Psoas muscle (tissue), 8 donors: ENCODE results near the gene NAV2. TPM values are rescaled to one million over a fixed set of nuclear protein-coding genes. Genes with fewer than 3 reads are reported as not detected.

Experiments used
- ATAC-seq, 4 donors: fragments of 200-7000 bp; cut with Tn5 transposase; one replicate each; pipeline ENCODE4 v1.9.1; 2020; ENCODE audit warnings: moderate library complexity in 3 of 4, mild to moderate bottlenecking in 2 of 4
- DNase-seq, 2 donors: peaks; one replicate each; pipeline ENCODE4 v3.0.0-alpha.2; 2020
- H3K27ac ChIP-seq: fragments of 200-600 bp; one replicate; pipeline ENCODE4 v1.8.0; 2022
- H3K27me3 ChIP-seq, 3 donors: fragments of 200-600 bp in 1 of 3; one replicate each; pipeline versions ENCODE4 v1.6.1 to v1.8.0; 2013 to 2022; ENCODE audit warnings: low read length in 2 of 3, mild to moderate bottlenecking in 2 of 3, moderate library complexity in 1 of 3; ENCODE audit not compliant: insufficient read depth in 3 of 3
- H3K36me3 ChIP-seq, 2 donors: fragments of 200-600 bp in 1 of 2; one replicate each; pipeline versions ENCODE4 v1.6.1 to v1.8.0; 2013 to 2022; ENCODE audit warnings: low read depth in 1 of 2, mild to moderate bottlenecking in 1 of 2, moderate library complexity in 1 of 2; ENCODE audit not compliant: insufficient read depth in 1 of 2
- H3K4me1 ChIP-seq: fragments of 200-600 bp; one replicate; pipeline ENCODE4 v1.8.0; 2022
- H3K4me3 ChIP-seq: fragments of 200-600 bp; one replicate; pipeline ENCODE4 v1.8.0; 2022; ENCODE audit warnings: mild to moderate bottlenecking
- H3K9me3 ChIP-seq: fragments of 200-600 bp; one replicate; pipeline ENCODE4 v1.8.0; 2022
- CTCF ChIP-seq: fragments of 200-600 bp; IDR thresholded peaks from one replicate; pipeline ENCODE4 v1.8.0; 2022; ENCODE audit warnings: antibody characterized with exemption
- WGBS, 3 donors: extraction: QIAGEN DNeasy Blood & Tissue Kit; methylation state at CpG; one replicate each; pipeline versions ENCODE4 v1.1.6 to v1.1.7; 2013; 5-methylcytosine and 5-hydroxymethylcytosine counted together
- intact Hi-C, 2 donors: fragments of 100-400 bp; cut with DNase I; formaldehyde crosslinking; loops; one replicate each; pipeline versions ENCODE4 v1.11.0 to v1.14.2; 2022
- polyA plus RNA-seq, 3 donors: library from polyadenylated mRNA; stranded (reverse); fragments of 200-250 nt; gene quantifications; one replicate each; pipeline ENCODE4 v1.2.3, GENCODE V29; 2013
- total RNA-seq, 4 donors: library from RNA; stranded (reverse); fragmentation: NEBNext Ultra II Directional in 2 of 4; extraction: Animal tissue kit (Norgen Biotek cat#: 25700) in 2 of 4; gene quantifications; one replicate each; pipeline versions ENCODE4 v1.2.1 to v1.2.4, GENCODE V29; 2021 to 2023
- donor health status: healthy with polysubstance abuse.
- donor health status: DM: no; HTN: no; CAD: no; lungs with moderate emphysema.
- donor health status: Bipolar disorder and iron deficiency.
- donor health status: healthy.
- donor health status: DM: yes; HTN: yes; CAD: no.
- donor health status: DM: no; HTN: no; CAD: no.
- donor health status: DM: no; HTN: no; CAD: no.
- donor health status: DM: yes; HTN: yes; CAD: no.

The NAV2 gene
- total and polyA plus RNA-seq, 7 donors, result 0.68 to 21.8 (median 2.9) TPM

- H3K36me3 ChIP-seq, result no peaks in the 10 kb centered on the region
- no peak for DNase-seq
- intact Hi-C loops, result no loop called here
- 3 to 5% (median 4%) methylated on average over 24 of the region's 24 CpGs for WGBS, 3 donors
- no peak for TF ChIP-seq CTCF
- no peak for ATAC-seq
- no peak overlapping the region for H3K27ac ChIP-seq
- H3K27me3 ChIP-seq, result peaks cover 0 to 99% (median 52%) of the 10 kb centered on the region in 3 donors
- no peak overlapping the region for H3K4me3 ChIP-seq
- H3K4me1 ChIP-seq, result no peaks in the 10 kb centered on the region
- H3K9me3 ChIP-seq, result no peaks in the 10 kb centered on the region
Observed at GRCh38 chr11:20161923-20162744, 449.5 kb downstream of the NAV2 start.

GRCh38 chr11:20162824-20163782, 450.5 kb downstream of the NAV2 start:
- Histone ChIP-seq H3K4me1 (no peaks in the 10 kb centered on the region), H3K9me3 (no peaks in the 10 kb centered on the region), H3K36me3 (no peaks in the 10 kb centered on the region), H3K27me3 (peaks cover 0 to 99% (median 50%) of the 10 kb centered on the region in 3 donors), H3K4me3 (peak overlapping the region; percentile 67), H3K27ac (no peak overlapping the region)
- TF ChIP-seq CTCF, result no peak
- intact Hi-C loops, result no loop called here
- no peak for DNase-seq
- ATAC-seq, result peak; percentile 32 to 83 (median 66)
- 0 to 2% (median 1%) methylated on average over 61 of the region's 61 CpGs for WGBS, 3 donors

- 5 to 11% (median 8%) methylated on average over 24 to 26 of the region's 26 CpGs for WGBS, 3 donors
- peaks cover 0 to 91% (median 45%) of the 10 kb centered on the region in 3 donors for H3K27me3 ChIP-seq
- H3K4me1 ChIP-seq, result no peaks in the 10 kb centered on the region
- peak overlapping the region; percentile 67 for H3K4me3 ChIP-seq
- H3K9me3 ChIP-seq, result peaks cover 3% of the 10 kb centered on the region
- H3K36me3 ChIP-seq, result no peaks in the 10 kb centered on the region
- TF ChIP-seq CTCF, result no peak
- no peak overlapping the region for H3K27ac ChIP-seq
- ATAC-seq (peak in 3 of 4 donors; percentile 3 to 35 (median 22)), DNase-seq (no peak)
- intact Hi-C loops, result no loop called here
Observed at GRCh38 chr11:20163783-20164481, 451.3 kb downstream of the NAV2 start.
